Neural progenitor cell (in vitro differentiated cells): ENCODE data around the gene HINT3.
"Not testable (repeated sequence)": the region's sequence is repeated elsewhere in the genome, so short reads cannot be mapped to it uniquely, and the experiment has no call there.

Experiments
- CTCF ChIP-seq: fragments of 200-600 bp; sonication (generic); IDR thresholded peaks from 2 replicates; pipeline ENCODE4 v1.5.1; 2017; ENCODE audit warnings: antibody characterized with exemption, mild to moderate bottlenecking
- EZH2 ChIP-seq: fragments of 200-600 bp; sonication (generic); IDR thresholded peaks from 2 replicates; pipeline ENCODE4 v1.6.1; 2017; ENCODE audit warnings: antibody characterized with exemption, mild to moderate bottlenecking, moderate library complexity
- EZH2phosphoT487 ChIP-seq: fragments of 200-600 bp; sonication (generic); IDR thresholded peaks from 2 replicates; pipeline ENCODE4 v1.6.1; 2017; ENCODE audit warnings: antibody characterized with exemption

- TF ChIP-seq CTCF, EZH2, EZH2phosphoT487: not testable (repeated sequence)
These were observed 21.1 kb upstream of the HINT3 start for GRCh38 chr6:125935520-125935919.
